Activated naive CD8-positive, alpha-beta T cell treated with anti-CD3 and anti-CD28 coated beads, Interleukin-2, amount 10 ng/mL, durations not matched to agents 7 days and 5 days (primary cell): ENCODE data around the gene FAM222B. TPM values are rescaled to one million over a fixed set of nuclear protein-coding genes. Genes with fewer than 3 reads are reported as not detected.
A peak's percentile ranks its signal among the peaks of the same experiment; 100 is the strongest.
"Not testable (repeated sequence)": the region's sequence is repeated elsewhere in the genome, so short reads cannot be mapped to it uniquely, and the experiment has no call there.

Experiments
- ATAC-seq: fragments of 150-1000 bp; cut with Tn5 transposase; one replicate; pipeline ENCODE4 v1.10.0; 2021; ENCODE audit warnings: low read depth, moderate library complexity
- POLR2A ChIA-PET: fragments of 350-600 bp; sonication (Branson Sonifier 250); formaldehyde crosslinking; loops from one replicate; lab custom pipeline; 2021; ENCODE audit warnings: antibody characterized with exemption; lab: Charles Lee
- DNase-seq: peaks from one replicate; pipeline ENCODE4 v3.0.0; 2021
- H3K27ac Mint-ChIP-seq: one replicate; pipeline ENCODE4 v1.8.0; 2022; ENCODE audit warnings: mild to moderate bottlenecking, mixed read lengths
- H3K27me3 Mint-ChIP-seq: one replicate; pipeline ENCODE4 v1.8.0; 2022; ENCODE audit warnings: mild to moderate bottlenecking, moderate library complexity, mixed read lengths
- H3K36me3 Mint-ChIP-seq: one replicate; pipeline ENCODE4 v1.8.0; 2021; ENCODE audit warnings: mild to moderate bottlenecking, mixed read lengths
- H3K4me1 Mint-ChIP-seq: one replicate; pipeline ENCODE4 v1.8.0; 2021; ENCODE audit warnings: mixed read lengths
- H3K4me3 Mint-ChIP-seq: one replicate; pipeline ENCODE4 v1.8.0; 2022; ENCODE audit warnings: mild to moderate bottlenecking, moderate library complexity, mixed read lengths
- H3K9me3 Mint-ChIP-seq: one replicate; pipeline ENCODE4 v1.8.0; 2021; ENCODE audit warnings: mixed read lengths
- total RNA-seq, 2 experiments: library from RNA; stranded (reverse); gene quantifications; one replicate each; pipeline ENCODE4 v1.2.3, GENCODE V29; 2021

The FAM222B gene
- total RNA-seq, 2 experiments from 2014 or later: 17.0 to 21.2 TPM

DNA sequence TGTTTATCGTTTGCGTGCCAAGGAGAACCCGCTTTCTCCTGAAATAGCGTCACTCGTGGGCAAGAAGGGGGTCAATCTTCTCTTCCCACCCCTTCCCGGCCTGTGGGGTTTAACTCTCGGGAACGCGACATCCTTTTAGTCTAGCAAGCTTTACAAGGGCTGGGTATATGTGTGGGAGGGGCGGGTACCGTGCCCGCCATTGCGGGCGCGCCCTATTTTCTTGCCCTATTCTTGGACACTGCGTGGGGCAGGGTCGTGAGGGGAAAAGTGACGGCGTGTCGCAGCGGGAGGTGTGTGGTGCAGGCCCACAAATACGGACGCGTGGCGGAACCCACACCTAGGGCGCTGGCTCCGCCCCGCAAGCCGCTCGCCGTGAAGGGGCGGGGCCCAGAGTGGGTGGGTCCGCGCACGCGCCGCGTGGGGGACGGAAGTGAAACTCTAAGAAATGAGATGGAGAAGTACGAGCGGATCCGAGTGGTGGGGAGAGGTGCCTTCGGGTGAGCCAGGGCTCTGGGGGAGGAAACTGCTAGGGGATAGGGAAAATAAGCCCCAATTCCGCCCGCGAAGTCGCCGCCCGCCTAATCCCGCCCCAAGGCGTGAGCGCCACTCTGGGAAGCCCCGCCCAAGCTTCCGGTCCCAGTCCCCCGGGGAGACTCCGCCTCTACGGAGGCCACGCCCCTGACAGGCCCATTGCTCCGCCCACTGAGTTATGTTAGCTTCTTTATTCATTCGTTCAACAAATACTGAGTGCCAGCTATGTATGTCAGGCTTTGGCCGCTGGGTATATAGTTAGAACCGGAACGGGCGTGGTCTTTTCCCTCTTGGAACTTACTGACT lies 114.0 kb downstream of the FAM222B start, which contains the start of gene NEK8:
NEK8 (plus strand) TSS at position 425 of the 837 bp plus-strand sequence; CDS start at position 451, 26 bp downstream.
- Mint-ChIP-seq H3K9me3 (no peaks in the 10 kb centered on the region), H3K27ac (peak within 1 kb of the TSS; percentile 99), H3K27me3 (no peaks in the 10 kb centered on the region), H3K36me3 (peaks cover 10% of the 10 kb centered on the region), H3K4me1 (peaks cover 30% of the 10 kb centered on the region), H3K4me3 (peak within 1 kb of the TSS; percentile 99)
- ATAC-seq (peak; percentile 31), DNase-seq (peak; percentile 99)
- POLR2A ChIA-PET: interaction anchor here (0.5 to 6.3 kb wide), 17 partner anchors 9 to 564 kb away, joined by 3 to 266 read pairs (median 5); partner anchors contain the start of genes DHRS13, FAM222B, PHF12 and PROCA1

DNA sequence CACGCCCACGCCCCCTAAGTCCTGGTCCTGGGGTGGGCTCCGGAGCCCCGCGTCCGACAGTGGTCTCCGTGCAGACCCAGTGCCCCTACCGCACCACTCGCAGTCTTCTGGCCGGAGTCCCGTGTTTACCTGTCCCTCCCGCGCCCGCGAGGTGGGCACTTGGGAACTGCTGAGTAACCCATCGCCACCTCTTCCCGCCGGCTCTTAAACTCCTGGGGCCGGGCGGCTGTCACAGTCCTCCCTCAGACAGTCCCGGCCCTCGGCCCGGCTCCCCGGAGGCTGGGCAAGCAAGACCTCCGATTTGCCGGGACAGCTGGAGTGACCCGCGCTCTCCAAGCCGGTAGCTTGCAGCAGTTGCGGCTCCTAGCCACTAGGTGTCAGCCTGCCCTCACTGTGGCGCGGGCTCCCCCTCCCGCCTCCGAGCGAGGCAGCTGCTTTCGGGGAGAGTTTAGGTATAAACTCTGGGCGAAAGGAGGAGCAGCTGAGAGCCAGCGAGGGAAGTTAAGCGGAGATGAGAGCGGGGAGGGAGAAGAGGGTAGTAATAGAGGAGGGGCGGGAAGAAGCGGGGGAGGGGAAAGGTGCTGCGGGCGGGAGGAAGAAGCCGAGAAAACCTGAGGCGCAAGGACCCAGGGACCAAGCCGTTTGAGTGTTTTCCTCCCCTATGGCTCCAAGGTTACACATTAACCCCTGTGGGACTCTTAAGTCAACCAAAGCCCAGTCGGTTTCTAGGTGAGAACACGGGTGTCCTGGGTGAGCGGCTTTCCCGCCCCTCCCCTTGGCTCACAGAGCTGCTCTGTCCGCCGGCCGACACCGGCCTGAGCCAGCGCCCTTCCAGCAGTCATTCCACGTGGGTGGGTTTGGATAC lies 115.7 kb downstream of the FAM222B start:
- H3K9me3 Mint-ChIP-seq: no peaks in the 10 kb centered on the region
- no peaks in the 10 kb centered on the region for H3K27me3 Mint-ChIP-seq
- peak overlapping the region; percentile 99 for H3K27ac Mint-ChIP-seq
- peaks cover 12% of the 10 kb centered on the region for H3K36me3 Mint-ChIP-seq
- H3K4me3 Mint-ChIP-seq: peak overlapping the region; percentile 99
- peaks cover 40% of the 10 kb centered on the region for H3K4me1 Mint-ChIP-seq
- DNase-seq (peak; percentile 94), ATAC-seq (peak; percentile 50)
- POLR2A ChIA-PET: interaction anchor here (0.6 to 6.3 kb wide), 29 partner anchors 8 to 1432 kb away, joined by 3 to 266 read pairs (median 5); partner anchors contain the start of genes BLTP2, DHRS13, FAM222B and FLOT2

- H3K36me3 Mint-ChIP-seq: peaks cover 18% of the 10 kb centered on the region
- H3K9me3 Mint-ChIP-seq: no peaks in the 10 kb centered on the region
- peak within 1 kb of the TSS; percentile 99 for H3K27ac Mint-ChIP-seq
- no peaks in the 10 kb centered on the region for H3K27me3 Mint-ChIP-seq
- ATAC-seq (peak; percentile 60), DNase-seq (peak; percentile 88)
- H3K4me1 Mint-ChIP-seq: peaks cover 45% of the 10 kb centered on the region
- H3K4me3 Mint-ChIP-seq: peak within 1 kb of the TSS; percentile 99
- POLR2A ChIA-PET: interaction anchor here (0.7 to 6.3 kb wide), 21 partner anchors 9 to 413 kb away, joined by 3 to 266 read pairs (median 5); partner anchors contain the start of genes BLTP2, DHRS13, FLOT2 and PHF12
Observed at GRCh38 chr17:28726226-28726626, 116.4 kb downstream of the FAM222B start, which contains the start of gene TLCD1. TLCD1 (minus strand) TSS chr17:28726233; CDS start chr17:28726097, 136 bp downstream.

DNA sequence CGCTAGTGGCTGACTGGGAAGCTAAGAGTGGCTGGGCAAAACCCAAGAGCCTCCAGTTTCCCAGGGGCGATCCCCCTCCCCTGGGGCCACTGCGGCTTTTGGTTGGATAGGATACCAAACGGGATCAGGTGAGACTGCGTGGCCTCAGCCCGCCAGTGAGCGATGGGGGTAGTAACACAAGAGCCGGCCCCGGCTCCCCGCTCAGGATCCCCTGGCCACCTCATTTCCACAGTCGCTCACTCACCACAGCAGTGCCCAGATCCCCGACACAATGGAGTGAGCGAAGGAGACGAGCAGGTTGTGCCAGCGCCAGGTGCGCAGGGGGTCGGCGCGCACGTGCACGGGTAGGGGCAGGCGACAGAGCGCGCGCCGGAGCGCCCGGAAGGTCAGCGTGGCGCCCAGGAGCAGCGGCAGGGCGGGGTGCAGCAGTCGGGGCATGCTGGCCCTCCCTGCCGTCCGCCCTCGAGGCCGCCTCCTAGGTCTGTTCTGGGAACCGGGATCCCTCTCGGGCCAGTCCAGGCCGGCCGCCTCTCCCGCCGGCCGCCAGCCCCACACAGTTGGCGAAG lies 116.8 kb downstream of the FAM222B start:
- DNase-seq: no peak
- Mint-ChIP-seq H3K4me3 (peak overlapping the region; percentile 92), H3K9me3 (no peaks in the 10 kb centered on the region), H3K36me3 (peaks cover 23% of the 10 kb centered on the region), H3K27me3 (no peaks in the 10 kb centered on the region), H3K27ac (peak overlapping the region; percentile 93), H3K4me1 (peaks cover 47% of the 10 kb centered on the region)
- ATAC-seq: peak; percentile 1
- POLR2A ChIA-PET: interaction anchor here (0.5 to 6.3 kb wide), 15 partner anchors 9 to 388 kb away, joined by 3 to 266 read pairs (median 5); partner anchors contain the start of genes BLTP2, DHRS13, PHF12 and PROCA1

GRCh38 chr17:28725166-28725659 lies 117.4 kb downstream of the FAM222B start:
- no peak for DNase-seq
- Mint-ChIP-seq H3K27me3 (no peaks in the 10 kb centered on the region), H3K27ac (peak overlapping the region; percentile 93), H3K36me3 (peaks cover 28% of the 10 kb centered on the region), H3K4me3 (peak overlapping the region; percentile 92), H3K9me3 (no peaks in the 10 kb centered on the region), H3K4me1 (peaks cover 50% of the 10 kb centered on the region)
- no peak for ATAC-seq
- POLR2A ChIA-PET: interaction anchor here (0.5 to 6.3 kb wide), 5 partner anchors 14 to 227 kb away, joined by 4 to 266 read pairs (median 36); partner anchors contain the start of genes PHF12, PROCA1 and TRAF4

- H3K4me1 Mint-ChIP-seq: peaks cover 47% of the 10 kb centered on the region
- POLR2A ChIA-PET: interaction anchor here (1.4 to 6.3 kb wide), 3 partner anchors 13 to 169 kb away, joined by 4 to 266 read pairs (median 36); partner anchors contain the start of genes PROCA1 and TRAF4
- H3K9me3 Mint-ChIP-seq: no peaks in the 10 kb centered on the region
- peak overlapping the region; percentile 93 for H3K27ac Mint-ChIP-seq
- H3K36me3 Mint-ChIP-seq: peaks cover 32% of the 10 kb centered on the region
- ATAC-seq (no peak), DNase-seq (no peak)
- peak overlapping the region; percentile 92 for H3K4me3 Mint-ChIP-seq
- H3K27me3 Mint-ChIP-seq: no peaks in the 10 kb centered on the region
Observed at GRCh38 chr17:28724500-28725165, 118.0 kb downstream of the FAM222B start.

GRCh38 chr17:28723836-28724499 lies 118.6 kb downstream of the FAM222B start:
- Mint-ChIP-seq H3K36me3 (peaks cover 32% of the 10 kb centered on the region), H3K4me1 (peaks cover 47% of the 10 kb centered on the region)

GRCh38 chr17:28723159-28723835 lies 119.3 kb downstream of the FAM222B start:
- peak overlapping the region; percentile 6 for H3K4me3 Mint-ChIP-seq
- peaks cover 50% of the 10 kb centered on the region for H3K4me1 Mint-ChIP-seq
- DNase-seq (no peak), ATAC-seq (no peak)
- peaks cover 3% of the 10 kb centered on the region for H3K27me3 Mint-ChIP-seq
- POLR2A ChIA-PET: interaction anchor here (0.6 to 5.0 kb wide), 3 partner anchors 9 to 200 kb away, joined by 3 to 50 read pairs (median 3); partner anchors contain the start of gene PROCA1
- H3K36me3 Mint-ChIP-seq: peaks cover 32% of the 10 kb centered on the region
- H3K9me3 Mint-ChIP-seq: no peaks in the 10 kb centered on the region
- peak overlapping the region; percentile 93 for H3K27ac Mint-ChIP-seq

More at GRCh38 chr17:28723836-28724499, 118.6 kb downstream of the FAM222B start:
- ATAC-seq, H3K9me3 Mint-ChIP-seq, H3K27me3 Mint-ChIP-seq, DNase-seq: not testable (repeated sequence)
- POLR2A ChIA-PET: interaction anchor here (0.6 to 6.3 kb wide), 5 partner anchors 9 to 169 kb away, joined by 3 to 266 read pairs (median 36); partner anchors contain the start of genes PROCA1 and TRAF4
- peak overlapping the region; percentile 92 for H3K4me3 Mint-ChIP-seq
- H3K27ac Mint-ChIP-seq: peak overlapping the region; percentile 93

GRCh38 chr17:28722417-28723158 lies 120.0 kb downstream of the FAM222B start:
- POLR2A ChIA-PET: interaction anchor here (0.6 to 5.0 kb wide), 3 partner anchors 9 to 201 kb away, joined by 3 to 50 read pairs (median 3); partner anchors contain the start of gene PROCA1
- no peak for DNase-seq
- peaks cover 47% of the 10 kb centered on the region for H3K4me1 Mint-ChIP-seq
- H3K36me3 Mint-ChIP-seq: peaks cover 32% of the 10 kb centered on the region
- H3K27ac Mint-ChIP-seq: peak overlapping the region; percentile 42
- ATAC-seq: no peak
- peak overlapping the region; percentile 58 for H3K4me3 Mint-ChIP-seq
- H3K9me3 Mint-ChIP-seq: no peaks in the 10 kb centered on the region
- peaks cover 8% of the 10 kb centered on the region for H3K27me3 Mint-ChIP-seq

DNA sequence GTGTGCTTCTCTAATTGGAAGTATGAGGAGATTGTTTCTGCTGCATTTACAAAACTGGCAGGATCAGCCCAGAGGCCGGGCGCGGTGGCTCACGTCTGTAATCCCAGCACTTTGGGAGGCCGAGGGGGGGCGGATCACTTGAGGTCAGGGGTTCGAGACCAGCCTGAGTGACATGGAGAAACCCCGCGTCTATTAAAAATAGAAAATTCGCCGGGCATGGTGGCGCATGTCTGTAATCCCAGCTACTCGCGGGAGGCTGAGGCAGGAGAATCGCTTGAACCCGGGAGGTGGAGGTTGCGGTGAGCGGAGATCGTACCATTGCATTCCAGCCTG lies 121.6 kb downstream of the FAM222B start:
- peaks cover 13% of the 10 kb centered on the region for H3K27me3 Mint-ChIP-seq
- H3K36me3 Mint-ChIP-seq: peaks cover 32% of the 10 kb centered on the region
- peak overlapping the region; percentile 95 for H3K4me3 Mint-ChIP-seq
- H3K9me3 Mint-ChIP-seq, ATAC-seq, DNase-seq: not testable (repeated sequence)
- H3K4me1 Mint-ChIP-seq: peaks cover 47% of the 10 kb centered on the region
- POLR2A ChIA-PET: interaction anchor here (0.5 to 5.0 kb wide), 11 partner anchors 8 to 416 kb away, joined by 3 to 50 read pairs (median 6); partner anchors contain the start of genes FLOT2, NEK8, PHF12 and PROCA1
- H3K27ac Mint-ChIP-seq: peak overlapping the region; percentile 97
